Measurements from ENCODE around the gene MRFAP1L1.
A peak's percentile ranks its signal among the peaks of the same experiment; 100 is the strongest.

Gene MRFAP1L1

GRCh38 chr4:6716018-6716911, 6.6 kb upstream of the MRFAP1L1 start, which contains the start of gene BLOC1S4:
TSS of gene BLOC1S4 (plus strand) at chr4:6716174. CDS start at chr4:6716210, 36 bp downstream.
- DNase-seq (ENCODE audit: low read depth in 2 of 2), result peak; percentile 75 to 80

GRCh38 chr4:6715704-6716017, 6.0 kb upstream of the MRFAP1L1 start:
- DNase-seq (ENCODE audit: low read depth in 2 of 2), result no peak

- DNase-seq (ENCODE audit: low read depth in 2 of 2), result no peak
Observed at GRCh38 chr4:6714954-6715353, 5.3 kb upstream of the MRFAP1L1 start.

DNA sequence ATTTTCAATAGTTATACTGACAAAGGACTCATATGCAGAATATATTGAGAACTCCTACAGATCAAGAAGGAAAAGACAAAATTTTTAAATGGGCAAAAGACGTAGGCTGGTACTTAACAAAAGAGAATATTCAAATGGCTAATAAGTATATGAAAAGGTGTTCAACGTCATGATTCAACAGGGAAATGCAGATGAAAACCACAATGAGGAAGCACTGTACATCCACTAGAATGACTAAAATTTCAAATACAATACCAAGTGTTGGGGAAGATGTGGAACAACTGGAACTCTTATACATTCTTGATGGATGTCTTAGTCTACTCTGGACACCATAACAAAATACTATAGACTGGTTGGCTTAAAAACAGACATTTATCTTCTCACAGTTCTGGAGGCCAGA, 1.3 kb upstream of the MRFAP1L1 start:
- no peak for DNase-seq (ENCODE audit: low read depth in 2 of 2)

- DNase-seq (ENCODE audit: low read depth in 2 of 2), result no peak
Observed at GRCh38 chr4:6710282-6710681, 617 bp upstream of the MRFAP1L1 start.

- no peak for DNase-seq (ENCODE audit: low read depth in 2 of 2)
Observed at GRCh38 chr4:6706173-6706572, 3.5 kb downstream of the MRFAP1L1 start.

GRCh38 chr4:6705646-6706045, 4.0 kb downstream of the MRFAP1L1 start:
- DNase-seq (ENCODE audit: low read depth in 2 of 2), result no peak

DNA sequence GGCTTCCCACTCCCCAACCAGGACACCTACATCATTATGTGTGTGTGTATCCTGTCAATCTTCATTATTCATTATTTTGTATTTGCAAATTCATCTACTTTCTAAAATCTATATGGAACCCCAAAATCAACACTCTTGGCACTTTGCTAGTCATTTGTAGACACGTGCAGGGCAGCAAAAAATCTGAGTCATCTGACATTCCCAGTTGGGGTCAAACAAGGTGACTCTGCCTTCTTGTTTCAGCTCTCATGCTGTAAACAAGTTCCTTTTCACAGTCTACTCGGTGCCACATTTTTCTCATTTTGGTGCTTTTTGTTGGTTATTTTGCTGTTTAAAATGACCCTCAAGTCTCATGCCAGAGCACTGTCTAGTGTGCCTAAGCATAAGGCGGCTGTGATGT, 5.9 kb downstream of the MRFAP1L1 start:
- no peak for DNase-seq (ENCODE audit: low read depth in 2 of 2)

GRCh38 chr4:6702761-6703160, 6.9 kb downstream of the MRFAP1L1 start:
- DNase-seq (ENCODE audit: low read depth in 2 of 2), result no peak

DNA sequence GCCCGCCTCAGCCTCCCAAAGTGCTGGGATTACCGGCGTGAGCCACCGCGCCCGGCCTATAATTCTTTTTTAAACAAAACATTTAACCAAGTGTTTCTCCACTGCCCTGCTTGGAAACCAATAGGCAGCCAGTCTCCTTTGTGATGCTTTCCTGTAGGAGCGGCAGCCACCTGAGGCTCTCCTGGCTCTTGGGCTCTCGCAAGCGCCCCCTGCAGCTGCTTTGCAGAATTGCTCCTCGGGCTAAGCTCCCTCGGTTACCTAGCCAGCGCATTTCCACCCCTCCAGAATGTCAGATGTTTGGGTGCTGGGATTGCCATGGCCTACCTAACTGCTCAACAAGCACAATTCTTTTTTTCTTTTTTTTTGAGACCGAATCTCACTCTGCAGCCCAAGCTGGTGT, 8.3 kb downstream of the MRFAP1L1 start:
- DNase-seq (ENCODE audit: low read depth in 2 of 2), result peak in 1 of 2 donors; percentile 58

DNA sequence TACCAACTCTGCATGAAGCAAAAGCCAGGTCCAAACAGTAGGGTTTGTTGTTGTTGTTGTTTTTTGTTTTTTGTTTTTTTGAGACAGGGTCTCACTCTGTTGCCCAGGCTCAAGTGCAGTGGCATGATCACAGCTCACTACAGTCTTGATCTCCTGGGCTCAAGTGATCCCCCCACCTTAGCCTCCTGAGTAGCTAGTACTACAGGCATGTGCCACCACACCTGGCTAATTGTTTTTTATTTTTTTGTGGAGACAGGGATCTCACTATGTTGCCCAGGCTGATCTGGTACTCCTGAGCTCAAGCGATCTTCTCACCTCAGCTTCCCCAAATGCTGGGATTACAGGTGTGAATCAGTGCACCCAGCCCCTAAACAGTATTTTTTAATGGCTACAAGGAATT, 9.8 kb downstream of the MRFAP1L1 start:
- DNase-seq (ENCODE audit: low read depth in 2 of 2), result no peak

DNA sequence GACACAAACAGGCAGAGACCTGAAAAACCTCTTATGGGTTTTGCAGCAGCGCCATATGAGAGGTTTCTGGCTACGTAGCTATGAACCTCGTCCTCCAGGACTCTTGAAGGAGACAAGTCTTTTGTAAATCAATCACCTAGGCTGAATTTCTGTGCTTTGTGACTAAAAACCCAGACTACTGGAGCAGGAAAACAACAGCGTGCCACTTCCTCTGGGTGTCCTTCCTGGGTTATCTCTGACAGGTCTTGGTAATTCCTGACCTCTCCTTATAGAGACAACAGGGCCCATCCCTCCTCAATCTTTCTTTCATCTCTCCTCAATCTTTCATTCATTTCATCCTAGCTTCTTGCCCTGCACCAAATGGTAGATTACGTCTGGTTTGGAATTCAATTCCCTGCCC, 10.3 kb downstream of the MRFAP1L1 start:
- no peak for DNase-seq (ENCODE audit: low read depth in 2 of 2)

GRCh38 chr4:6697131-6697530, 12.5 kb downstream of the MRFAP1L1 start:
- no peak for DNase-seq (ENCODE audit: low read depth in 2 of 2)

DNA sequence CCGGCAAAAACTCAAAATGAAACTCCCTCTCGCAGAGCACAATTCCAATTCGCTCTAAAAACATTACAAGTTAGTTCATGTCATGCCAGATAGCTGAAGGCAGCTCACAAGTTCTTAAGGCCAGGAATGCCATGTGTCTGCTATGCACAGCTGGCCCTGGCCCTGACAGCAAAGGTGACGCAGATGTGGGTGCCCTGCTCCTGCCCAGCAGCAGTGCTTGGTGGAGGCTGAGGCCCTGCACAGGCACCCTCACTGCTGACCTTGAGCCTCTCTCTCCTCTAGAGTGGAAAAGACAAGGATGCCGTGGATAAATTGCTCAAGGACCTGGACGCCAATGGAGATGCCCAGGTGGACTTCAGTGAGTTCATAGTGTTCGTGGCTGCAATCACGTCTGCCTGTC, 13.1 kb downstream of the MRFAP1L1 start:
- DNase-seq (ENCODE audit: low read depth in 2 of 2), result no peak

GRCh38 chr4:6695660-6696610, 13.7 kb downstream of the MRFAP1L1 start:
- DNase-seq (ENCODE audit: low read depth in 2 of 2), result peak in 1 of 2 donors; percentile 27

GRCh38 chr4:6694177-6694901, 15.3 kb downstream of the MRFAP1L1 start:
- DNase-seq (ENCODE audit: low read depth in 2 of 2), result no peak

DNA sequence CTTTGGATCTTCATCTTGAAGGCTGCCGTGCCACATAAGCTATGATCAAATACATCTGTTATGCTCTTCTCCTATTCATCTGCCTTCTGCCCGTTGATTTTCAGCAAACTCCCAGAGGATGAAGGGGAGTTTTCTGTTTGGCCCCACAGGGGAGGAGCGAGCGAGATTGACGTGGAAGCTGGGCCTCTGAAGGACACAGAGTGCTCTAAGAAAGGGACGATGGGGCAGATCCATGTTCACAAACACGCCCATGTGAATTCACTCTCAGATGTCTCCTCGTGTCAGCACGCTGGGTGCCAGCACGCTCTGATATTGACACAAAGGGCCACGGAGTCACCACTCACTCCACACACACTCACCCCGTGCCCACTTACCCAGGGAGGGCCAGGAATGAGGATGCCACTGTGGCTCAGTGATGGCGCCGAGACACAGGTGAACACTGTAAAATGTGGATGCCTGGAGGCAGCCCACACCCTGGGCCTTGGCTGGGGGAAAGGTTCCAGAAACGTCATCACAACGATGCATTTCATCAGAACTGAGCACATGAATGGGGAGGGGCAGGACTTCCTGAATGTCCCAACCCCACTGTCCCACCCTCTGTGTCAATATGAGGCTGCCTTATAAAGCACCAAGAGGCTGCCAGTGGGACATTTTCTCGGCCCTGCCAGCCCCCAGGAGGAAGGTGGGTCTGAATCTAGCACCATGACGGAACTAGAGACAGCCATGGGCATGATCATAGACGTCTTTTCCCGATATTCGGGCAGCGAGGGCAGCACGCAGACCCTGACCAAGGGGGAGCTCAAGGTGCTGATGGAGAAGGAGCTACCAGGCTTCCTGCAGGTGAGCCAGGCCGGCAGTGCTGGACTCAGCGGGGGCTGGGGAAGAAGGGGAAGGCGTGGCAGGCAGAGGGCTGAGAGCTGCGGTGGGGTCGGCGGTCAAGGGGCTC, 16.2 kb downstream of the MRFAP1L1 start, which contains the start of gene S100P:
Gene S100P (plus strand): TSS at position 648 of the 946 bp plus-strand sequence. CDS start 55 bp downstream, at position 703.
- DNase-seq (ENCODE audit: low read depth in 2 of 2), result no peak

- DNase-seq (ENCODE audit: low read depth in 2 of 2), result no peak
Observed at GRCh38 chr4:6692806-6693205, 16.9 kb downstream of the MRFAP1L1 start.

DNA sequence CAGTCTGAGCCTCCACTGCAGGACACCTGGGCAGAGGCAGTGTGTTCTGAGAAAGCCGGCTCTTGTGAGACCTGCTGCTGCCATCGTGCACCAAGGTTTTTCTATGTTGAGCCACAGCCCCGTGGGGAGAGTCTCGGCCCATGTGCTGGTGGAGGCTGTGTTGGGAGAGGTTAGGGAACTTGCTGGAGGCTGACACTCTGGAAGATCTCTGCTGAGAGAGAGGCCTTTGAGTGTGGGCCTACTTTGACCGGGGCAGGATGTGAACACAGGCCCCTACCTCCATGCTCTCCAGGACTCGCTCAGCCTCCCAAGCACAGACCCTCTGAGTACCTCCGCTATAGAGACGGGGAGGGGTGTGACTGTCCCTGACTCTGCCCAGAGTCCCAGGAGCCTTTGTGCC, 17.3 kb downstream of the MRFAP1L1 start:
- DNase-seq (ENCODE audit: low read depth in 2 of 2), result no peak

GRCh38 chr4:6689506-6689960, 20.1 kb downstream of the MRFAP1L1 start:
- no peak for DNase-seq (ENCODE audit: low read depth in 2 of 2)

Measured in stimulated activated CD4-positive, alpha-beta T cell treated with anti-CD3 and anti-CD28 coated beads, Interleukin-4, amount 100 ng/mL, for 48 hours (primary cell).